Right lobe of liver (tissue), 4 donors: ENCODE data around the gene ANKDD1A.

Source experiments
- CTCF ChIP-seq, 4 donors: fragments of 200-600 bp in 3 of 4; fragments of 450-650 bp in 1 of 4; IDR thresholded peaks; one replicate each; pipeline versions ENCODE4 v1.5.1 to v1.8.0; 2016 to 2022; ENCODE audit warnings: antibody characterized with exemption in 4 of 4, mild to moderate bottlenecking in 2 of 4
- POLR2A ChIP-seq: fragments of 450-650 bp; IDR thresholded peaks from one replicate; pipeline ENCODE4 v1.6.1; 2017; ENCODE audit warnings: antibody characterized with exemption, mild to moderate bottlenecking
- donor health status: DM: no; HTN: no; CAD: no.
- donor health status: DM: no; HTN: no; CAD: no.
- donor health status: DM: no; HTN: yes; CAD: no.

- no peak for TF ChIP-seq CTCF (IDR thresholded peaks at IDR 0.05)
- no peak for TF ChIP-seq POLR2A
Observed at GRCh38 chr15:64948916-64949315, 37.2 kb downstream of the ANKDD1A start.
